ENCODE data around the gene MYO10. TPM values are rescaled to one million over a fixed set of nuclear protein-coding genes. Genes with fewer than 3 reads are reported as not detected.

The MYO10 gene
- total RNA-seq, 2 experiments from 2014 or later: not detected

DNA sequence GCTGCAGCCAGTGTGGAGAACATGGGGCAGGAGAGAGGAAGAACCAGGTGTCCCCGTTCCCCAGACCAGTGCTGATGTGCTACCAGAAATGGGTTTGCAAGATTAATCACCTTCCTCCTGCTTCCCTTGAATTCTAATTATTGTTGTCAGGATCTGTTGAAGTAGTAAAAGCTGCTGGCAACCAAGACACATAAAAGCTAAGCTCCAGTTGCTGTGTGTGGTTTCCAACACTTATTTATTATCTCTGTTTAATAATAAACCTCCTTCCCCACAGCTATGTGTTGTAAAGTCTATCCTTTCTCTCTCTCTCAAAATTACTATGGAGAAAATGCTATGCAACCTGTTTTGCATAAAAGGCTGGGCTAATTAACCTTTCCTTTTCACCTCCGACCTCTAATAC lies 317.0 kb downstream of the MYO10 start:
- Histone ChIP-seq H3K27ac (ENCODE audit: low read depth in 1 of 2, low read length in 2 of 2) (peak overlapping the region in 1 of 2 donors; percentile 94), H3K36me3 (ENCODE audit: insufficient read depth, low read length) (no peaks in the 10 kb centered on the region), H3K4me1 (ENCODE audit: insufficient read depth, low read length) (peaks cover 30% of the 10 kb centered on the region), H3K9me3 (ENCODE audit: control insufficient read depth in 1 of 2, insufficient read depth in 1 of 2, low read length in 2 of 2) (no peaks in the 10 kb centered on the region), H3K4me3 (ENCODE audit: low read length) (no peak overlapping the region), H3K27me3 (ENCODE audit: control insufficient read depth in 1 of 2, insufficient read depth in 2 of 2, low read length in 2 of 2) (no peaks in the 10 kb centered on the region)
- Mint-ChIP-seq H3K9me3 (no peaks in the 10 kb centered on the region), H3K4me3 (no peak overlapping the region), H3K27me3 (no peaks in the 10 kb centered on the region), H3K27ac (no peak overlapping the region), H3K4me1 (ENCODE audit: low read depth) (peaks cover 28% of the 10 kb centered on the region), H3K36me3 (ENCODE audit: low read depth) (peaks cover 20% of the 10 kb centered on the region)
- ChIA-PET POLR2A (interaction anchor here (6.4 kb wide), 1 partner anchor 10 kb away, joined by 206 read pairs; no protein-coding TSS in a partner anchor), CTCF (interaction anchor here (0.7 kb wide), 1 partner anchor 47 kb away, joined by 3 read pairs; no protein-coding TSS in a partner anchor)
- intact Hi-C loops (cut with DNase I, micrococcal nuclease): loop anchor here (5.0 kb wide), 2 partner anchors 48 to 152 kb away; partner anchors contain the start of gene ZNF622 (in 2 of the 2)
- TF ChIP-seq, protein P1, sequence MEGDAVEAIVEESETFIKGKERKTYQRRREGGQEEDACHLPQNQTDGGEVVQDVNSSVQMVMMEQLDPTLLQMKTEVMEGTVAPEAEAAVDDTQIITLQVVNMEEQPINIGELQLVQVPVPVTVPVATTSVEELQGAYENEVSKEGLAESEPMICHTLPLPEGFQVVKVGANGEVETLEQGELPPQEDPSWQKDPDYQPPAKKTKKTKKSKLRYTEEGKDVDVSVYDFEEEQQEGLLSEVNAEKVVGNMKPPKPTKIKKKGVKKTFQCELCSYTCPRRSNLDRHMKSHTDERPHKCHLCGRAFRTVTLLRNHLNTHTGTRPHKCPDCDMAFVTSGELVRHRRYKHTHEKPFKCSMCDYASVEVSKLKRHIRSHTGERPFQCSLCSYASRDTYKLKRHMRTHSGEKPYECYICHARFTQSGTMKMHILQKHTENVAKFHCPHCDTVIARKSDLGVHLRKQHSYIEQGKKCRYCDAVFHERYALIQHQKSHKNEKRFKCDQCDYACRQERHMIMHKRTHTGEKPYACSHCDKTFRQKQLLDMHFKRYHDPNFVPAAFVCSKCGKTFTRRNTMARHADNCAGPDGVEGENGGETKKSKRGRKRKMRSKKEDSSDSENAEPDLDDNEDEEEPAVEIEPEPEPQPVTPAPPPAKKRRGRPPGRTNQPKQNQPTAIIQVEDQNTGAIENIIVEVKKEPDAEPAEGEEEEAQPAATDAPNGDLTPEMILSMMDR (IDR thresholded peaks at IDR 0.05): no peak
- no peak for DNase-seq
- no peak for ATAC-seq (ENCODE audit: poor library complexity)

DNA sequence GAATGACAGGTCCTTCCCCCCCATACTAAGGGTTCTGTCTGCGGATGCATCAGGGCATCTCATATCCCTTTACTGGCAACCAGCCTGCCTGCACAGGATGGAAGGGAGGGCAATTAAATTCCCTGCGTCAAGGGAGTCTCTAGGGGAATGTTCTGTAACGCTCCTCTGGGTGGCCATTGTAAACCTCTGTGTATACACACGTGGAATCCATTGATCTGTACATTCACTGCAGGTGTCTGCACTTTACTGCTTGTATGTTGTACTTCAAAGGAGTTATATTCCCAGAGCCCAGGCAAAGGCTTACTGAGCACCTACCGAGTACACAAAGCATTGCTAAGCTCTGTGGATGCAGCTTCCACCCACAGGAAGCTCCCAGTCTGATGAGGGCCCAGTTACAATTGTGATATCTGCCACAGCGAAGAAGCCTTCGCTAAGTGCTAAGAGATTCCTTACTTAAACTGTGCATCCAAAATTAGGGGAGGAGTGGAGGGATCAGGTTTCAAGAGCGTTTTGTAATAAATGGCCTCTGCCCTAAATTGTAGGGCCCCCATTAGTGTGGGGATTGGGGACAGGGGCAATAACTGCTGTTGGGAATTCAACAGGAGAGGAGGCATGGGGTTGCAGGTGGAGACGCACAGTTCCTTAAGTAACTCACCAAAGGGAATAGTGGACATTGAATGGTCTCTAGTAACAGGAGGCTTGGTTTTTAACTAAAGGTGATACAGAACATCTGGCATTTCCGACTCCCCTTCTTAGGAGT lies 317.8 kb downstream of the MYO10 start:
- POLR2A ChIA-PET: interaction anchor here (0.6 to 6.4 kb wide), 13 partner anchors 10 to 162 kb away, joined by 3 to 206 read pairs (median 6); no protein-coding TSS in a partner anchor
- peaks cover 30% of the 10 kb centered on the region for H3K4me1 ChIP-seq (ENCODE audit: insufficient read depth, low read length)
- Mint-ChIP-seq H3K4me3 (no peak overlapping the region), H3K27me3 (no peaks in the 10 kb centered on the region), H3K4me1 (ENCODE audit: low read depth) (peaks cover 36% of the 10 kb centered on the region), H3K9me3 (no peaks in the 10 kb centered on the region), H3K27ac (no peak overlapping the region), H3K36me3 (ENCODE audit: low read depth) (peaks cover 25% of the 10 kb centered on the region)
- H3K36me3 ChIP-seq (ENCODE audit: insufficient read depth, low read length): no peaks in the 10 kb centered on the region
- TF ChIP-seq, protein P1 (IDR thresholded peaks at IDR 0.05): no peak
- ATAC-seq (ENCODE audit: poor library complexity): peak; percentile 9
- CTCF ChIA-PET: interaction anchor here (0.6 to 4.1 kb wide), 2 partner anchors 10 to 41 kb away, joined by 6 to 21 read pairs; no protein-coding TSS in a partner anchor
- intact Hi-C loops (cut with DNase I, micrococcal nuclease): loop anchor here (5.0 kb wide), 2 partner anchors 49 to 151 kb away; partner anchors contain the start of gene ZNF622 (in 2 of the 2)
- peak overlapping the region; percentile 94 to 95 for H3K27ac ChIP-seq (ENCODE audit: low read depth in 1 of 2, low read length in 2 of 2)
- peak overlapping the region; percentile 71 for H3K4me3 ChIP-seq (ENCODE audit: low read length)
- no peaks in the 10 kb centered on the region for H3K27me3 ChIP-seq (ENCODE audit: control insufficient read depth in 1 of 2, insufficient read depth in 2 of 2, low read length in 2 of 2)
- no peaks in the 10 kb centered on the region for H3K9me3 ChIP-seq (ENCODE audit: control insufficient read depth in 1 of 2, insufficient read depth in 1 of 2, low read length in 2 of 2)
- peak in 3 of 14 experiments; percentile 4 to 27 (median 21) for DNase-seq

DNA sequence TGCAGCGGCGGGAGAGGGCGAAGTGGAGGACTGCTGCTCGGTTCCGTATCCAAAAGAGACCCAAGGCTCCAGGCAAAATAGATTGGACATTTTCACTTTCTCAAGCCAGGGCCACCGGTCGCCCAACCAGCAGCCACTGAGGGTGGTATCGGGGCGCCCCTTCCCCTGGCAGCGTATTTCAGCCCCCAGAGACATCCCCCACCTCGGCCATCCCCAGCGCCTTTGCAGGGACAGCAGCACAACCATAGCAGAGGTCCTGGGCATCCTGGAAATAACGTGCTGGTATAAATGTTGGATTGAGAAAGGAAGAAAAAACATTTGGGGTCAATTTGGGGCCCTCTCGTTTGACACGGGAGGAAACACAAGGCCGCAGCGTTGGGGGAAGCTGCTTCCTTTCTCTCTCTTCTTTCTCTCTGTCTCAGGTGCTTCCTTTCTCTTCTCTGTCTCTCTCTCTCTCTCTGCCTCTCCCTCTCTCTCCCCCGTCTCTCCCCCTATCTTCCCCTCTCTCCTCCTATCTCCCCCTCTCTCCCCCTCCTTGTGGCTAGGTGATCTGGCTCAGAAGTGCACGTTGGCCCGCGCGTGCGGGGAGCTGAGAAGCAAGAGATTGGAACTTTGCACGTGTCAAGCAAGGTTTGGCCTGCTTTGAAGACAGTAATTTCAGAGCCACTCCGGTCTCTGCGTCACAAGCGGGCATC lies 318.7 kb downstream of the MYO10 start:
- no peaks in the 10 kb centered on the region for H3K27me3 Mint-ChIP-seq
- TF ChIP-seq, protein P1 (IDR thresholded peaks at IDR 0.05): no peak
- Histone ChIP-seq H3K36me3 (ENCODE audit: insufficient read depth, low read length) (no peaks in the 10 kb centered on the region), H3K4me3 (ENCODE audit: low read length) (peak overlapping the region; percentile 71), H3K9me3 (ENCODE audit: control insufficient read depth in 1 of 2, insufficient read depth in 1 of 2, low read length in 2 of 2) (no peaks in the 10 kb centered on the region), H3K4me1 (ENCODE audit: insufficient read depth, low read length) (peaks cover 33% of the 10 kb centered on the region), H3K27ac (ENCODE audit: low read depth in 1 of 2, low read length in 2 of 2) (peak overlapping the region; percentile 94 to 95), H3K27me3 (ENCODE audit: control insufficient read depth in 1 of 2, insufficient read depth in 2 of 2, low read length in 2 of 2) (no peaks in the 10 kb centered on the region)
- no peak overlapping the region for H3K27ac Mint-ChIP-seq
- ChIA-PET CTCF (interaction anchor here (0.6 to 4.1 kb wide), 4 partner anchors 11 to 67 kb away, joined by 3 to 21 read pairs (median 5); no protein-coding TSS in a partner anchor), POLR2A (interaction anchor here (0.6 to 6.4 kb wide), 22 partner anchors 10 to 161 kb away, joined by 3 to 206 read pairs (median 4); no protein-coding TSS in a partner anchor)
- intact Hi-C loops (cut with DNase I, micrococcal nuclease): loop anchor here (1.0 to 5.0 kb wide), 4 partner anchors 10 to 150 kb away; partner anchors contain the start of gene ZNF622 (in 2 of the 2)
- ATAC-seq (ENCODE audit: poor library complexity) (peak; percentile 46), DNase-seq (peak; percentile 26 to 90 (median 59))
- no peak overlapping the region for H3K4me3 Mint-ChIP-seq
- H3K36me3 Mint-ChIP-seq (ENCODE audit: low read depth): peaks cover 34% of the 10 kb centered on the region
- H3K4me1 Mint-ChIP-seq (ENCODE audit: low read depth): peaks cover 45% of the 10 kb centered on the region
- H3K9me3 Mint-ChIP-seq: no peaks in the 10 kb centered on the region

All from CD4-positive, alpha-beta T cell (primary cell).